Prostate gland (tissue), 2 donors: ENCODE results near the gene PLSCR4.

ENCODE experiments used
- POLR2A ChIP-seq: fragments of 450-650 bp; IDR thresholded peaks from one replicate; pipeline ENCODE4 v1.6.1; 2016; ENCODE audit warnings: antibody characterized with exemption, mild to moderate bottlenecking
- POLR2AphosphoS5 ChIP-seq: sonication (generic); formaldehyde crosslinking; IDR thresholded peaks from one replicate; pipeline ENCODE4 v1.6.1; 2017; ENCODE audit warnings: antibody characterized with exemption
- TF ChIP-seq, protein P1 (sequence below), 4 experiments: fragments of 200-600 bp in 2 of 4; fragments of 450-650 bp in 2 of 4; sonication (generic) in 2 of 4; IDR thresholded peaks; 1 replicate in 3 of 4; 2 replicates in 1 of 4; pipeline ENCODE4 v1.5.1; 2016 to 2019; ENCODE audit warnings: antibody characterized with exemption in 4 of 4, mild to moderate bottlenecking in 2 of 4, moderate library complexity in 2 of 4

GRCh38 chr3:146277953-146278631 is 27.2 kb upstream of the PLSCR4 start:
- no peak for TF ChIP-seq POLR2A
- TF ChIP-seq, protein P1, sequence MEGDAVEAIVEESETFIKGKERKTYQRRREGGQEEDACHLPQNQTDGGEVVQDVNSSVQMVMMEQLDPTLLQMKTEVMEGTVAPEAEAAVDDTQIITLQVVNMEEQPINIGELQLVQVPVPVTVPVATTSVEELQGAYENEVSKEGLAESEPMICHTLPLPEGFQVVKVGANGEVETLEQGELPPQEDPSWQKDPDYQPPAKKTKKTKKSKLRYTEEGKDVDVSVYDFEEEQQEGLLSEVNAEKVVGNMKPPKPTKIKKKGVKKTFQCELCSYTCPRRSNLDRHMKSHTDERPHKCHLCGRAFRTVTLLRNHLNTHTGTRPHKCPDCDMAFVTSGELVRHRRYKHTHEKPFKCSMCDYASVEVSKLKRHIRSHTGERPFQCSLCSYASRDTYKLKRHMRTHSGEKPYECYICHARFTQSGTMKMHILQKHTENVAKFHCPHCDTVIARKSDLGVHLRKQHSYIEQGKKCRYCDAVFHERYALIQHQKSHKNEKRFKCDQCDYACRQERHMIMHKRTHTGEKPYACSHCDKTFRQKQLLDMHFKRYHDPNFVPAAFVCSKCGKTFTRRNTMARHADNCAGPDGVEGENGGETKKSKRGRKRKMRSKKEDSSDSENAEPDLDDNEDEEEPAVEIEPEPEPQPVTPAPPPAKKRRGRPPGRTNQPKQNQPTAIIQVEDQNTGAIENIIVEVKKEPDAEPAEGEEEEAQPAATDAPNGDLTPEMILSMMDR (IDR thresholded peaks at IDR 0.05), result no peak
- TF ChIP-seq POLR2AphosphoS5, result no peak
